PFSK-1 (cell line): ENCODE data around the gene GNPTAB.

Experiments used
- FOXP2 ChIP-seq: optimal IDR thresholded peaks from 2 replicates; pipeline ENCODE3; 2011; ENCODE audit warnings: borderline replicate concordance, control low read depth, inconsistent platforms; ENCODE audit not compliant: insufficient read depth; ENCODE audit errors: extremely low read length, extremely low read depth
- POLR2AphosphoS5 ChIP-seq: IDR thresholded peaks from 2 replicates; pipeline ENCODE4 v1.6.1; 2012; ENCODE audit warnings: low read depth, mild to moderate bottlenecking, control low read depth, low read length, moderate library complexity
- REST ChIP-seq, 2 experiments: IDR thresholded peaks; 2 replicates each; pipeline versions ENCODE4 v1.6.1 to v1.8.0; 2011 to 2012; ENCODE audit warnings: low read depth in 2 of 2, low read length in 2 of 2, control low read depth in 1 of 2, inconsistent platforms in 1 of 2, mild to moderate bottlenecking in 1 of 2, moderate library complexity in 1 of 2; ENCODE audit not compliant: insufficient read depth in 1 of 2
- SIN3A ChIP-seq: IDR thresholded peaks from 2 replicates; pipeline ENCODE4 v1.6.1; 2012; ENCODE audit warnings: mild to moderate bottlenecking, low read length, moderate library complexity, borderline replicate concordance; ENCODE audit not compliant: insufficient read depth
- TAF1 ChIP-seq: IDR thresholded peaks from 2 replicates; pipeline ENCODE4 v1.6.1; 2012; ENCODE audit warnings: low read length, control low read depth, borderline replicate concordance; ENCODE audit not compliant: insufficient read depth

GNPTAB gene

GRCh38 chr12:101876322-101876860, 45.6 kb upstream of the GNPTAB start:
- TF ChIP-seq SIN3A (no peak), FOXP2 (no peak), POLR2AphosphoS5 (no peak), TAF1 (no peak)

- no peak for TF ChIP-seq POLR2AphosphoS5
Measured at GRCh38 chr12:101875162-101875561, 44.4 kb upstream of the GNPTAB start.

GRCh38 chr12:101870925-101871324, 40.2 kb upstream of the GNPTAB start:
- TF ChIP-seq POLR2AphosphoS5 (no peak), REST (IDR thresholded peaks at IDR 0.05; ENCODE audit: insufficient read depth in 1 of 2, low read depth in 2 of 2, low read length in 2 of 2) (no peak), FOXP2 (no peak), SIN3A (no peak), TAF1 (no peak)

- TF ChIP-seq TAF1: no peak
- no peak for TF ChIP-seq REST (IDR thresholded peaks at IDR 0.05; ENCODE audit: insufficient read depth in 1 of 2, low read depth in 2 of 2, low read length in 2 of 2)
- TF ChIP-seq SIN3A: no peak
- no peak for TF ChIP-seq POLR2AphosphoS5
- TF ChIP-seq FOXP2: no peak
Measured at GRCh38 chr12:101866615-101867373, 36.0 kb upstream of the GNPTAB start.

GRCh38 chr12:101863981-101864380, 33.2 kb upstream of the GNPTAB start:
- TF ChIP-seq POLR2AphosphoS5: no peak
- TF ChIP-seq FOXP2: no peak
- no peak for TF ChIP-seq REST (IDR thresholded peaks at IDR 0.05; ENCODE audit: insufficient read depth in 1 of 2, low read depth in 2 of 2, low read length in 2 of 2)
- TF ChIP-seq SIN3A: no peak
- no peak for TF ChIP-seq TAF1

GRCh38 chr12:101862245-101862644, 31.5 kb upstream of the GNPTAB start:
- no peak for TF ChIP-seq FOXP2
